Neural cell (in vitro differentiated cells): ENCODE results near the gene GATA2.

ENCODE experiments used
- EP300 ChIP-seq: fragments of 450-650 bp; conservative IDR thresholded peaks from 2 replicates; pipeline ENCODE4 v1.6.1; 2014; ENCODE audit warnings: antibody characterized with exemption, mild to moderate bottlenecking, moderate library complexity; ENCODE audit not compliant: poor library complexity, severe bottlenecking
- EZH2 ChIP-seq: fragments of 200-600, 300-800 bp; shearing (Covaris generic), sonication (generic); IDR thresholded peaks from 2 replicates; pipeline ENCODE4 v1.6.1; 2014; ENCODE audit warnings: antibody characterized with exemption, low read length, borderline replicate concordance, mild to moderate bottlenecking; ENCODE audit not compliant: insufficient read depth, poor library complexity, severe bottlenecking
- TF ChIP-seq, protein P1 (sequence below): fragments of 450-650 bp; IDR thresholded peaks from 2 replicates; pipeline ENCODE4 v1.5.1; 2014; ENCODE audit warnings: antibody characterized with exemption, mild to moderate bottlenecking, moderate library complexity; ENCODE audit not compliant: poor library complexity, severe bottlenecking

DNA sequence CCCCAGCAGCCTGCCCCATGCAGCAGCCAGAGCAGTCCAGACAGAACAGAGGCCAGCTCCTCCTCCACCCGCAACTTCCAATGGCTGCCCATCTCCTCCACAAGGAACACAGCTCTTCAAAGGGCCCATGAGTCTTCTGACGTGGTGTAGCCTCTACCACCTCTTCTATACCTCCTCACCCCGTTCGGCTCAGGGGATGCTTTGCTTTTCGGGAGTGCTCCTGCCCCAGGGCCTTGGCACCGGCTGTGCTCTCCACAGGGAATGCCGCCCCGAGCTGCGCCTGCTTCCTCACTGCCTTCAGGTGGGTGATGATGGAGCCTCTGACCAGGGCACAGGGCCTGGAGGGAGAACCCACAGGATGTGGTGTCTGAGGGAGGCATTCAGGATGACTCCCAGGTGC, 40.9 kb downstream of the GATA2 start:
- TF ChIP-seq, protein P1, sequence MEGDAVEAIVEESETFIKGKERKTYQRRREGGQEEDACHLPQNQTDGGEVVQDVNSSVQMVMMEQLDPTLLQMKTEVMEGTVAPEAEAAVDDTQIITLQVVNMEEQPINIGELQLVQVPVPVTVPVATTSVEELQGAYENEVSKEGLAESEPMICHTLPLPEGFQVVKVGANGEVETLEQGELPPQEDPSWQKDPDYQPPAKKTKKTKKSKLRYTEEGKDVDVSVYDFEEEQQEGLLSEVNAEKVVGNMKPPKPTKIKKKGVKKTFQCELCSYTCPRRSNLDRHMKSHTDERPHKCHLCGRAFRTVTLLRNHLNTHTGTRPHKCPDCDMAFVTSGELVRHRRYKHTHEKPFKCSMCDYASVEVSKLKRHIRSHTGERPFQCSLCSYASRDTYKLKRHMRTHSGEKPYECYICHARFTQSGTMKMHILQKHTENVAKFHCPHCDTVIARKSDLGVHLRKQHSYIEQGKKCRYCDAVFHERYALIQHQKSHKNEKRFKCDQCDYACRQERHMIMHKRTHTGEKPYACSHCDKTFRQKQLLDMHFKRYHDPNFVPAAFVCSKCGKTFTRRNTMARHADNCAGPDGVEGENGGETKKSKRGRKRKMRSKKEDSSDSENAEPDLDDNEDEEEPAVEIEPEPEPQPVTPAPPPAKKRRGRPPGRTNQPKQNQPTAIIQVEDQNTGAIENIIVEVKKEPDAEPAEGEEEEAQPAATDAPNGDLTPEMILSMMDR: no peak
- no peak for TF ChIP-seq EZH2
- no peak for TF ChIP-seq EP300
